CD14-positive monocyte (primary cell): ENCODE results near the gene SEMA4G. TPM values are rescaled to one million over a fixed set of nuclear protein-coding genes. Genes with fewer than 3 reads are reported as not detected.

Experiments used
- DNase-seq, 3 donors: peaks; one replicate each; pipeline ENCODE4 v3.0.0-alpha.2; 2011 to 2022
- H2AFZ ChIP-seq: 2 replicates; pipeline ENCODE4 v1.6.0; 2012; ENCODE audit warnings: mild to moderate bottlenecking, low read depth, low read length, inconsistent platforms; ENCODE audit not compliant: insufficient read depth, poor library complexity, severe bottlenecking
- H3K27ac ChIP-seq, 2 donors: 1 replicate in 1 of 2; 2 replicates in 1 of 2; pipeline ENCODE4 v1.5.1; 2012 to 2013; ENCODE audit warnings: low read length in 2 of 2, control low read depth in 1 of 2, inconsistent platforms in 1 of 2, low read depth in 1 of 2, mild to moderate bottlenecking in 1 of 2
- H3K27me3 ChIP-seq, 2 donors: one replicate each; pipeline versions ENCODE4 v1.6.0 to v1.6.1; 2011 to 2013; ENCODE audit warnings: low read length in 2 of 2; ENCODE audit not compliant: control insufficient read depth in 2 of 2, insufficient read depth in 2 of 2
- H3K36me3 ChIP-seq, 2 donors: replicated peaks in 1 of 2; 1 replicate in 1 of 2; 2 replicates in 1 of 2; pipeline versions ENCODE4 v1.5.1 to v1.6.1; 2012 to 2013; ENCODE audit warnings: low read length in 2 of 2, control low read depth in 1 of 2, inconsistent platforms in 1 of 2, mild to moderate bottlenecking in 1 of 2; ENCODE audit not compliant: insufficient read depth in 2 of 2, control insufficient read depth in 1 of 2
- H3K4me1 ChIP-seq, 2 donors: 1 replicate in 1 of 2; 2 replicates in 1 of 2; pipeline versions ENCODE4 v1.5.1 to v1.6.1; 2012 to 2013; ENCODE audit warnings: low read length in 2 of 2, control low read depth in 1 of 2, inconsistent platforms in 1 of 2, mild to moderate bottlenecking in 1 of 2, moderate library complexity in 1 of 2; ENCODE audit not compliant: insufficient read depth in 2 of 2, control insufficient read depth in 1 of 2
- H3K4me2 ChIP-seq: replicated peaks from 2 replicates; pipeline ENCODE3; 2012; ENCODE audit warnings: low read length, moderate library complexity, mild to moderate bottlenecking; ENCODE audit not compliant: poor library complexity, severe bottlenecking; ENCODE audit errors: extremely low read depth
- H3K4me3 ChIP-seq, 3 experiments: fragments of 200-600 bp in 1 of 3; sonication (generic) in 1 of 3; replicated peaks in 1 of 3; 1 replicate in 2 of 3; 2 replicates in 1 of 3; pipeline ENCODE4 v1.5.1; 2011 to 2013; ENCODE audit warnings: low read length in 3 of 3, mild to moderate bottlenecking in 3 of 3, control low read depth in 2 of 3, low read depth in 2 of 3, inconsistent platforms in 1 of 3, moderate library complexity in 1 of 3
- H3K79me2 ChIP-seq: 2 replicates; pipeline ENCODE4 v1.6.0; 2012; ENCODE audit warnings: mild to moderate bottlenecking, control low read depth, inconsistent platforms, low read length, moderate library complexity; ENCODE audit not compliant: insufficient read depth
- H3K9ac ChIP-seq: 2 replicates; pipeline ENCODE4 v1.6.0; 2017; ENCODE audit warnings: low read length, mild to moderate bottlenecking; ENCODE audit not compliant: insufficient read depth, poor library complexity, severe bottlenecking
- H3K9me3 ChIP-seq, 2 donors: replicated peaks in 1 of 2; 1 replicate in 1 of 2; 2 replicates in 1 of 2; pipeline versions ENCODE4 v1.5.1 to v1.6.1; 2012 to 2013; ENCODE audit warnings: low read length in 2 of 2, control low read depth in 1 of 2; ENCODE audit not compliant: control insufficient read depth in 1 of 2, insufficient read depth in 1 of 2
- H4K20me1 ChIP-seq: 2 replicates; pipeline ENCODE4 v1.6.0; 2012; ENCODE audit warnings: mild to moderate bottlenecking, low read length, control low read depth, moderate library complexity; ENCODE audit not compliant: insufficient read depth
- H3K27ac Mint-ChIP-seq, 7 donors: one replicate each; pipeline ENCODE4 v1.8.0; 2020; ENCODE audit warnings: mild to moderate bottlenecking in 7 of 7, mixed read lengths in 7 of 7, moderate library complexity in 6 of 7, inconsistent platforms in 2 of 7
- H3K27me3 Mint-ChIP-seq, 3 donors: one replicate each; pipeline ENCODE4 v1.8.0; 2021 to 2022; ENCODE audit warnings: low read depth in 3 of 3, mild to moderate bottlenecking in 3 of 3, mixed read lengths in 3 of 3, moderate library complexity in 3 of 3, inconsistent platforms in 1 of 3
- H3K36me3 Mint-ChIP-seq, 2 donors: one replicate each; pipeline ENCODE4 v1.8.0; 2020; ENCODE audit warnings: mixed read lengths in 2 of 2, inconsistent platforms in 1 of 2, mild to moderate bottlenecking in 1 of 2
- H3K4me1 Mint-ChIP-seq: one replicate; pipeline ENCODE4 v1.8.0; 2020; ENCODE audit warnings: mild to moderate bottlenecking, mixed read lengths
- H3K4me3 Mint-ChIP-seq, 2 donors: one replicate each; pipeline ENCODE4 v1.8.0; 2020; ENCODE audit warnings: mild to moderate bottlenecking in 2 of 2, mixed read lengths in 2 of 2, moderate library complexity in 1 of 2
- H3K9me3 Mint-ChIP-seq, 7 donors: one replicate each; pipeline ENCODE4 v1.8.0; 2020 to 2022; ENCODE audit warnings: mixed read lengths in 7 of 7, mild to moderate bottlenecking in 6 of 7, moderate library complexity in 6 of 7, inconsistent platforms in 2 of 7
- CTCF ChIP-seq: fragments of 200-600 bp; IDR thresholded peaks from one replicate; pipeline ENCODE4 v1.8.0; 2022; ENCODE audit warnings: antibody characterized with exemption, mild to moderate bottlenecking
- WGBS: methylation state at CpG from one replicate; pipeline ENCODE4 v1.1.5; 2013; ENCODE audit warnings: missing lambda C conversion rate; ENCODE audit not compliant: insufficient coverage; 5-methylcytosine and 5-hydroxymethylcytosine counted together
- intact Hi-C, 2 donors: fragments of 100-400 bp; cut with micrococcal nuclease; formaldehyde crosslinking; loops; one replicate each; pipeline versions ENCODE4 v1.15.0 to v1.15.1; 2023
- polyA plus RNA-seq, 3 donors: library from polyadenylated mRNA; depleted of rRNA in 1 of 3; unstranded in 2 of 3; stranded (reverse) in 1 of 3; fragments of 300-500 nt in 2 of 3; fragments of >200 nt in 1 of 3; fragmentation: Illumina TruSeq in 2 of 3; gene quantifications; 1 replicate in 2 of 3; 2 replicates in 1 of 3; pipeline ENCODE4 v1.2.3, GENCODE V29; 2012 to 2021

Gene SEMA4G
- polyA plus RNA-seq, 3 donors = 0.24 TPM; not detected in 2

GRCh38 chr10:100923580-100923979 is 45.7 kb upstream of the SEMA4G start:
- H3K36me3 Mint-ChIP-seq = peaks cover 73 to 85% of the 10 kb centered on the region in 2 donors
- Histone ChIP-seq H4K20me1 (no peaks in the 10 kb centered on the region), H3K4me3 (no peak overlapping the region), H3K4me1 (no peaks in the 10 kb centered on the region), H3K27me3 (no peaks in the 10 kb centered on the region), H3K36me3 (peaks cover 87 to 99% of the 10 kb centered on the region in 2 donors), H3K79me2 (peaks cover 1% of the 10 kb centered on the region), H2AFZ (no peak overlapping the region), H3K9me3 (no peaks in the 10 kb centered on the region), H3K27ac (no peak overlapping the region), H3K4me2 (no peak overlapping the region), H3K9ac (no peak overlapping the region)
- no peak overlapping the region for H3K27ac Mint-ChIP-seq
- peaks cover 2% of the 10 kb centered on the region for H3K4me1 Mint-ChIP-seq
- intact Hi-C loops = no loop called here
- no peak for TF ChIP-seq CTCF
- H3K9me3 Mint-ChIP-seq = no peaks in the 10 kb centered on the region
- no peak for DNase-seq
- no peaks in the 10 kb centered on the region for H3K27me3 Mint-ChIP-seq
- no peak overlapping the region for H3K4me3 Mint-ChIP-seq

GRCh38 chr10:100927266-100927665 is 42.0 kb upstream of the SEMA4G start:
- Histone ChIP-seq H4K20me1 (no peaks in the 10 kb centered on the region), H3K79me2 (no peaks in the 10 kb centered on the region), H3K9ac (no peak overlapping the region), H3K36me3 (peaks cover 92 to 100% of the 10 kb centered on the region in 2 donors), H3K4me2 (no peak overlapping the region), H2AFZ (no peak overlapping the region), H3K27ac (no peak overlapping the region), H3K4me1 (no peaks in the 10 kb centered on the region), H3K4me3 (no peak overlapping the region), H3K9me3 (no peaks in the 10 kb centered on the region), H3K27me3 (no peaks in the 10 kb centered on the region)
- no peak for TF ChIP-seq CTCF
- Mint-ChIP-seq H3K36me3 (peaks cover 81 to 94% of the 10 kb centered on the region in 2 donors), H3K27ac (no peak overlapping the region), H3K27me3 (no peaks in the 10 kb centered on the region), H3K4me3 (no peak overlapping the region), H3K9me3 (no peaks in the 10 kb centered on the region), H3K4me1 (peaks cover 2% of the 10 kb centered on the region)
- intact Hi-C loops = no loop called here
- DNase-seq = no peak
- WGBS = no CpG with 5 or more reads among the region's 5 CpGs
